Type B pancreatic cell (in vitro differentiated cells): Measurements from ENCODE around the gene FBXL5. TPM values are rescaled to one million over a fixed set of nuclear protein-coding genes. Genes with fewer than 3 reads are reported as not detected.

Source experiments
- DNase-seq: peaks from one replicate; pipeline ENCODE4 v3.0.0; 2021; ENCODE audit warnings: mixed read lengths; ENCODE audit not compliant: unreplicated experiment; ENCODE audit errors: extremely low spot score
- H3K27ac Mint-ChIP-seq: 2 replicates; pipeline ENCODE4 v1.8.0; 2021; ENCODE audit warnings: mild to moderate bottlenecking, mixed read lengths
- H3K27me3 Mint-ChIP-seq: 2 replicates; pipeline ENCODE4 v1.8.0; 2021; ENCODE audit warnings: mixed read lengths
- H3K36me3 Mint-ChIP-seq: 2 replicates; pipeline ENCODE4 v1.8.0; 2021; ENCODE audit warnings: mixed read lengths
- H3K4me1 Mint-ChIP-seq: one replicate; pipeline ENCODE4 v1.8.0; 2021; ENCODE audit warnings: mixed read lengths; ENCODE audit not compliant: unreplicated experiment
- H3K4me3 Mint-ChIP-seq: 2 replicates; pipeline ENCODE4 v1.8.0; 2021; ENCODE audit warnings: mild to moderate bottlenecking, mixed read lengths
- H3K9me3 Mint-ChIP-seq: 2 replicates; pipeline ENCODE4 v1.8.0; 2021; ENCODE audit warnings: mixed read lengths
- total RNA-seq: library from RNA; stranded (reverse); gene quantifications from 2 replicates; pipeline ENCODE4 v1.2.1, GENCODE V29; 2021; ENCODE audit warnings: low replicate concordance
- TF ChIP-seq, protein P1 (sequence below): fragments of 200-600 bp; sonication (generic); conservative IDR thresholded peaks from 2 replicates; pipeline ENCODE4 v1.5.0; 2021; ENCODE audit warnings: antibody characterized with exemption, mild to moderate bottlenecking

Gene FBXL5
- total RNA-seq, 1 donor from 2014 or later = 48.4 TPM

DNA sequence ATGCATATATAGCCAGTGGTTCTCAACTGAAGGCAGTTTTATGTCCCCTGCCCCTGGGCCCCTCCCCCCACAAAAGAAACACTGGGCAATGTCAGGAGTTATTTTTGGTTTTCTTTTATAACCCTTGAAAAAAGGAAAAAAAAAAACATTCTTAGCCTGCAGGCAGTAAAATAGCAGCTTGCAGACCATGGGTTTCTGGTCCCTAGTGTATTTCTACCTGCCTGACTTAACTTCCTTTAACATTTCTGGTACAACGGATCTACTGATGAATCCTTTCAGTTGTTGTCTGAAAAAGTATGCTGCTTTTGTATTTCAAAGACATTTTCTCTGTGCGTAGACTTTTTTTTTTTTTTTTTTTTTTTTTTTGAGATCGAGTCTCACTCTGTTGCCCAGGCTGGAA, 15.4 kb upstream of the FBXL5 start:
- TF ChIP-seq, protein P1, sequence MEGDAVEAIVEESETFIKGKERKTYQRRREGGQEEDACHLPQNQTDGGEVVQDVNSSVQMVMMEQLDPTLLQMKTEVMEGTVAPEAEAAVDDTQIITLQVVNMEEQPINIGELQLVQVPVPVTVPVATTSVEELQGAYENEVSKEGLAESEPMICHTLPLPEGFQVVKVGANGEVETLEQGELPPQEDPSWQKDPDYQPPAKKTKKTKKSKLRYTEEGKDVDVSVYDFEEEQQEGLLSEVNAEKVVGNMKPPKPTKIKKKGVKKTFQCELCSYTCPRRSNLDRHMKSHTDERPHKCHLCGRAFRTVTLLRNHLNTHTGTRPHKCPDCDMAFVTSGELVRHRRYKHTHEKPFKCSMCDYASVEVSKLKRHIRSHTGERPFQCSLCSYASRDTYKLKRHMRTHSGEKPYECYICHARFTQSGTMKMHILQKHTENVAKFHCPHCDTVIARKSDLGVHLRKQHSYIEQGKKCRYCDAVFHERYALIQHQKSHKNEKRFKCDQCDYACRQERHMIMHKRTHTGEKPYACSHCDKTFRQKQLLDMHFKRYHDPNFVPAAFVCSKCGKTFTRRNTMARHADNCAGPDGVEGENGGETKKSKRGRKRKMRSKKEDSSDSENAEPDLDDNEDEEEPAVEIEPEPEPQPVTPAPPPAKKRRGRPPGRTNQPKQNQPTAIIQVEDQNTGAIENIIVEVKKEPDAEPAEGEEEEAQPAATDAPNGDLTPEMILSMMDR = no peak
- Mint-ChIP-seq H3K27me3 (no peaks in the 10 kb centered on the region), H3K4me3 (no peak overlapping the region), H3K27ac (peak overlapping the region; percentile 48), H3K4me1 (no peaks in the 10 kb centered on the region), H3K36me3 (peaks cover 17% of the 10 kb centered on the region), H3K9me3 (no peaks in the 10 kb centered on the region)
- no peak for DNase-seq

DNA sequence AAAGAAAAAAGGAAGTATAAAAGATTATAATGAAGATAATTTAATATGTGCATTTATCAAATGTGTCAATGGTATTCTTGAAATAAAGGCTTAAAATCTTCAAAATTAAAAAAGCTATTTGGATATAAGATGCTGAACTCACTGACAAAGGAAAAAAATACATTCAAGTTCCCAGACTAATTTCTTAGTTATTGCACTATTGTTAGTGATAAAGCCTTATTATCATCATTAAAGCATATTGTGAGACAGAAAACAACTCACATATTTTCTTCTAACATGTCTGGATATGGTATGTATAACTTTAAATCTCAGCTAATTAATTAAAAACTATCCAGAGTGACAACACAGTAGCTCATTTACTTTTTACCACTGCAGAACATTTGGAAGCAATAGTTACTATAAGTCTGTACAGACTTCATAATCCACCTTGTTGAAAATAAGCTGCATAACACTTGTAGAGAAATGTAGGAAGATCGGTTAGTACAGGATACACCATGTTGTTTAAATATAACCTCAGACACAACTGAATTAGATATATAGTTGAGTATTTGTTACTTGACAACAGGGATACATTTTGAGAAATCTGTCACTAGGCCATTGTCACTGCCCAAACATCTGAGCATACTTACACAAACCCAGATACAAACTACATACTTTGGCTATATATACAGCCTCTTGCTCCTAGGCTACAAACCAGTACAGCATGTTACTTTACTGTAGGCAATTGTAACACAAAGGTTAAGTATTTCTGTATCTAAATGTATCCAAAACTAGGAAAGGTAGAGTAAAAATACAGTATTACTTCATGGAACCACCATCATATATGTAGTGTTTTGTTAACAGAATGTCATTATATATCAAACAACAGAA, 13.6 kb upstream of the FBXL5 start:
- Mint-ChIP-seq H3K27ac (peak overlapping the region; percentile 83), H3K4me1 (no peaks in the 10 kb centered on the region), H3K4me3 (no peak overlapping the region), H3K36me3 (peaks cover 19% of the 10 kb centered on the region), H3K27me3 (no peaks in the 10 kb centered on the region), H3K9me3 (no peaks in the 10 kb centered on the region)
- TF ChIP-seq, protein P1 = no peak
- no peak for DNase-seq

DNA sequence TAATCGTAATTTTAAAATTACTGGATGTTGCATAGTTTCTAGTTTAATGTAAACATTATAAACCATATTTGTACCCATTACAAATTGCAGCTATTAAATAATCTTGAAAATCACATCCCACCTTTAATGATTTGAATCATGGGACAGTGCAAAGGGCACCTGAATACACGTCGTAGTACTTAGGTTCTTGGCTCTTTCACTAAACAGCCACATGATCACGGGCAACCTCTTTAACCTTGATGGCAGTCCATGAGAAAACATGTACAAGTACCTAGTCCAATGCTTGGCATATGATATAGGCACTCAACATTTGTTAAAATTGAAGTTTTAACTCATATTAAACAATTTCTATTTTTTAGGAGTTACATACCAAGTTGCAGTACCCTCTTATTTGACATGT, 11.8 kb upstream of the FBXL5 start:
- no peaks in the 10 kb centered on the region for H3K9me3 Mint-ChIP-seq
- no peak overlapping the region for H3K4me3 Mint-ChIP-seq
- no peak overlapping the region for H3K27ac Mint-ChIP-seq
- peaks cover 17% of the 10 kb centered on the region for H3K36me3 Mint-ChIP-seq
- TF ChIP-seq, protein P1 = no peak
- DNase-seq = no peak
- H3K4me1 Mint-ChIP-seq = no peaks in the 10 kb centered on the region
- no peaks in the 10 kb centered on the region for H3K27me3 Mint-ChIP-seq

DNA sequence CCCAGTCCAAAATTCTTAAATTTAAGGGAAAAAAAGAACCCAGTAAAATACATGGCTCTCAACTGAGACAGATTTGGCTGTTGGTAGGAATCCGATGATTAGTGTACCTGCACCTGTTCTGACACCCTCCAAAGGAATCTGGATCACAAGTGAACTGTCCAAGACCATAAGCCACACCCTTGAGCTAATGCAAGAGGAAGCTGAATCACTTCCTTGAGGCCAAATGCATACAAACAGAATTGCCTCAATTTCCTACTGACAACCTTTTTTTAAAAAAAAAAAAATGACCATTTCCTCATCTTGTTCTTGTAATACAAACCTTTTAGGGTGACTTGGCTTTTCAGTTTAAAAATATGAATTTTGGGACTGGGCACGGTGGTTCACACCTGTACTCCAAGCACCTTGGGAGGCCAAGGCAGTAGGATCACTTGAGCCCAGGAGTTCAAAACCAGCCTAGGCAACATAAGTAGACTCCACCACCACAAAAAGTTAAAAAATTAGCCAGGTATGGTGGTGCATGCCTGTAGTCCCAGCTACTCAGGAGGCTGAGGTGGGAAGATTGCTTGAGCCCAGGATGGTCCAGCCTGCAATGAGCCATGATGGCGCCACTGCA, 10.7 kb upstream of the FBXL5 start:
- H3K27me3 Mint-ChIP-seq = no peaks in the 10 kb centered on the region
- no peak overlapping the region for H3K4me3 Mint-ChIP-seq
- no peaks in the 10 kb centered on the region for H3K9me3 Mint-ChIP-seq
- TF ChIP-seq, protein P1 = no peak
- H3K4me1 Mint-ChIP-seq = no peaks in the 10 kb centered on the region
- peak overlapping the region; percentile 79 for H3K27ac Mint-ChIP-seq
- peaks cover 12% of the 10 kb centered on the region for H3K36me3 Mint-ChIP-seq
- DNase-seq = no peak

DNA sequence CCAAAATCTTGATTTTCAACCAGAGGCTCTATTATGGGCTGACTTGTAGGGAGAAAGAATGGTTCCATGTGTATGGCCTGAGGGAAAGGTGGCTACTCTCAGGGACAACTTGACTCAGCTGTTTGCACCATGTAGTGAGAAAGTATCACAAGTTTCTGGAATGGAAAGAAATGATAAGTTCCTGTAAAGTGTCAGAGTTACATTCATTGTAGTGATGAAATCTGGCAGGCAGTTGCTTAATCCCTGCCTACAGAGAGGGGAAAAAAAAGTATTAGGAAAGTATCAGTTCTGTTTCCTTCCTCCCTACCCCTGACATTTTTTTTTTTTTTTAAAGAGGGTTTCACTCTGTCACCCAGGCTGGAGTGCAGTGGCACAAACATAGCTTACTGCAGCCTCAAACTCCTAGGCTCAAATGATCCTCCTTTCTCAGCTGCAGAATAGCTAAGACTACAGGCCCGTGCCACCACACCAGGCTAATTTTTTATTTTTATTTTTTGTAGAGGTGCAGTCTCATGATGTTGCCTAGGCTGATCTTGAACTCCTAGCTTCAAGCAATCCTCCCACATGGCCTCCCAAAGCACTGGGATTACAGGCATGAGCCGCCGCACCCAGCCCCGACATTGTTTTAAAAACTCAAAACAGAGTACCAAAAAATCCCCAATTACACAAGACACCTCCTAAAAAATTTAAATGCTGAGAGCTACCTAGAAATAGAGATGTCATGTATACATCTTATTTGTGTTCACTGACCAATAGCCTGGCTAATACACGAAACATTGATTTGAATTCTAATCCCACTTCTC, 4.8 kb upstream of the FBXL5 start:
- Mint-ChIP-seq H3K27ac (peak overlapping the region; percentile 86), H3K27me3 (no peaks in the 10 kb centered on the region), H3K4me3 (no peak overlapping the region), H3K36me3 (peaks cover 7% of the 10 kb centered on the region), H3K9me3 (no peaks in the 10 kb centered on the region), H3K4me1 (peaks cover 4% of the 10 kb centered on the region)
- DNase-seq = no peak
- TF ChIP-seq, protein P1 = no peak
